GM21576 (cell line): ENCODE data around the gene ALOX5.
"Not testable (repeated sequence)": the region's sequence is repeated elsewhere in the genome, so short reads cannot be mapped to it uniquely, and the experiment has no call there.

Experiments used
- ATAC-seq: cut with Tn5 transposase; IDR thresholded peaks from one replicate; pipeline ENCODE4 v1.9.1; 2021; ENCODE audit warnings: mild to moderate bottlenecking, moderate library complexity; ENCODE audit not compliant: unreplicated experiment

Gene ALOX5

DNA sequence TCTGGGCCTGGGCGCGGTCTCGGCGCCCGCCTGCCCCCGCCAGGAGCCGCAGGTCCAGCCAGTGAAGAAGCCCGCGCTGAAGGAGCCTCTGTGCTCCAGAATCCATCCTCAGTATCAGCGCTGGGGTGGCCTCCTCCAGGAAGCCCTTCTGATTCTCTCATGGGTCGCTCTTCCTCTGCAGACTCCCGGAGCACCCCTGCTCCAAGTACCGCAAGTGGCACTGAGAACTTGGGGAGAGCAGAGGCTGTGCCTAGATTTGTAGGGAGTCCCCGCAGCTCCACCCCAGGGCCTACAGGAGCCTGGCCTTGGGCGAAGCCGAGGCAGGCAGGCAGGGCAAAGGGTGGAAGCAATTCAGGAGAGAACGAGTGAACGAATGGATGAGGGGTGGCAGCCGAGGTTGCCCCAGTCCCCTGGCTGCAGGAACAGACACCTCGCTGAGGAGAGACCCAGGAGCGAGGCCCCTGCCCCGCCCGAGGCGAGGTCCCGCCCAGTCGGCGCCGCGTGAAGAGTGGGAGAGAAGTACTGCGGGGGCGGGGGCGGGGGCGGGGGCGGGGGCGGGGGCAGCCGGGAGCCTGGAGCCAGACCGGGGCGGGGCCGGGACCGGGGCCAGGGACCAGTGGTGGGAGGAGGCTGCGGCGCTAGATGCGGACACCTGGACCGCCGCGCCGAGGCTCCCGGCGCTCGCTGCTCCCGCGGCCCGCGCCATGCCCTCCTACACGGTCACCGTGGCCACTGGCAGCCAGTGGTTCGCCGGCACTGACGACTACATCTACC, at the start of gene ALOX5:
Gene ALOX5 (plus strand): TSS at position 641 of the 774 bp plus-strand sequence. CDS start 64 bp downstream, at position 705.
- ATAC-seq: peak; percentile 51

DNA sequence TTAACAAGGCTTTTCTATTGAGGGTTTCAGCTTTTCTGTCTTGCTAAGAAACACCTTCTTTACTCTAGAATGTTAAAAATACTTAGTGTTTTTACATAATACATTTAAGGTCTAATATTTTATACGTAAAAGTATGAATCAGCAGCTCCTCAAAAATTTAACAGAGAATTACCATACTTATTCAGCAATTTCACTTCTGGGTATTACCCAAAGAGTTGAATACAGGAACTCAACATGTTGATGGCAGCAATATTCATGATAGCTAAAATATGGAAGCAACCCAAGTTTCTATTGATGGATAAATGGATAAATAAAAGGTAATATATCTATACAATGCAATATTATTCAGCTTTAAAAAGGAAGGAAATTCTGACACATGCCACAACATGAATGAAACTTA, 48.9 kb upstream of the ALOX5 start:
- ATAC-seq: no peak

DNA sequence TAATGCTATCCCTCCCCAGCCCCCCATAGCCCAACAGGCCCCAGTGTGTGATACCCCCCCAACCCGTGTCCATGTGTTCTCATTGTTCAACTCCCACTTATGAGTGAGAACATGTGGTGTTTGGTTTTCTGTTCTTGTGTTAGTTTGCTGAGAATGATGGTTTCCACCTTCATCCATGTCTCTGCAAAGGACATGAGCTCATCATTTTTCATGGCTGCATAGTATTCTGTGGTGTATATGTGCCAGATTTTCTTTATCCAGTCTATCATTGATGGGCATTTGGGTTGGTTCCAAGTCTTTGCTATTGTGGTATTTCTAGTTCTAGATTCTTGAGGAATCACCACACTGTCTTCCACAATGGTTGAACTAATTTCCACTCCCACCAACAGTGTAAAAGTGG, 47.2 kb upstream of the ALOX5 start:
- not testable (repeated sequence) for ATAC-seq

DNA sequence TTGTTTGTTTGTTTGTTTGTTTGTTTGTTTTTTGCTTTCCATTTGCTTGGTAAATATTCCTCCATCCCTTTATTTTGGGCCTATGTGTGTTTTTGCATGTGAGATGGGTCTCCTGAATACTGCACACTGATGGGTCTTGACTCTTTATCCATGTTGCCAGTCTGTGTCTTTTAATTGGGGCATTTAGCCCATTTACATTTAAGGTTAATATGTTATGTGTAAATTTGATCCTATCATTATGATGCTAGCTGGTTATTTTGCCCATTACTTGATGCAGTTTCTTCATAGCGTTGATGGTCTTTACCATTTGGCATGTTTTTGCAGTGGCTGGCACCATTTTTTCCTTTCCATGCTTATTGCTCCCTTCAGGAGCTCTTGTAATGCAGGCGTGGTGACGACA, 42.2 kb upstream of the ALOX5 start:
- not testable (repeated sequence) for ATAC-seq

DNA sequence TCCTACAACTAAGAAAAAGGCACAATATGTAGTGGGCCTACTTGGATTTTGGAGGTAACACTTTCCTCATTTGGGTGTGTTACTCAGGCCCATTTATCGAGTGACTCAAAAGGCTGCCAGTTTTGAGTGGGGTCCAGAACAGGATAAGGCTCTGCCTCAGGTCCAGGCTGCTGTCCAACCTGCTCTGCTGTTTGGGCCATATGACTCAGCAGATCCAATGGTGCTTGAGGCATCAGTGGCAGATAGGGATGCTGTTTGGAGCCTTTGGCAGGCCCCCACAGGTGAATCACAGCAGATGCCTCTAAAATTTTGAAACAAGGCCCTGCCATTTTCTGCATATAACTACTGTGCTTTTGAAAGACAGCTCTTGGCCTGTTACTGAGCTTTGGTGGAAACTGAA, 34.1 kb upstream of the ALOX5 start:
- ATAC-seq: no peak

DNA sequence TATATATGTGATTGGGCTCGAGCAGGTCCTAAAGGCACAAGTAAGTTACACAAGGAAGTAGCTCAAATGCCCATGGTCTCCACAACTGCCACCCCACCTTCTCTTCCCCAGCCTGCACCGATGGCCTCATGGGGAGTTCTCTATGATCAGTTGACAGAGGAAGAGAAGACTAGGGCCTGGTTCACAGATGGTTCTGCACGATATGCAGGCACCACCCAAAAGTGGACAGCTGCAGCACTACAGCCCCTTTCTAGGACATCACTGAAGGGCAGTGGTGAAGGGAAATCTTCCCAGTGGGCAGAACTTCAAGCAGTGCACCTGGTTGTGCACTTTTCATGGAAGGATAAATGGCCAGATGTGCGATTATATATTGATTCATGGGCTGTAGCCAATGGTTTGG, 33.6 kb upstream of the ALOX5 start:
- ATAC-seq: not testable (repeated sequence)

DNA sequence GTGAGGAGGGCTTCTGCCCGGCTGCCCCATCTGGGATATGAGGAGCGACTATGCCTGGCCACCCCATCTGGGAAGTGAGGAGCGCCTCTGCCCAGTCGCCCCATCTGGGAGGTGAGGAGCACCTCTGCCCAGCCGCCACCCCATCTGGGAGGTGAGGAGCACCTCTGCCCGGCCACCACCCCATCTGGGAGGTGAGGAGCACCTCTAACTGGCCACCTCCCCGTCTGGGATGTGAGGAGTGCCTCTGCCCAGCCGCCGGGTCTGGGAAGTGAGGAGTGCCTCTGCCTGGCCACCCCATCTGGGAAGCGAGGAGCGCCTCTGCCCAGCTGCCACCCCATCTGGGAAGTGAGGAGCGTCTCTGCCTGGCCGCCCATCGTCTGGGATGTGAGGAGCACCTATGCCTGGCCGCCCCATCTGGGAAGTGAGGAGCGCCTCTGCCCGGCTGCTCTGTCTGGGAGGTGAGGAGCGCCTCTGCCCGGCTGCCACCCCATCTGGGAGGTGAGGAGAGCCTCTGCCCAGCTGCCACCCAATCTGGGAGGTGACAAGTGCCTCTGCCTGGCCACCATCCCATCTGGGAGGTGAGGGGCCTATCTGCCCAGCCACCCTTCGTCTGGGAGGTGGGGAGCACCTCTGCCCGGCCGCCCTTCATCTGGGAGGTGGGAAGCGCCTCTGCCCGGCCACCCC, 27.2 kb upstream of the ALOX5 start:
- not testable (repeated sequence) for ATAC-seq

DNA sequence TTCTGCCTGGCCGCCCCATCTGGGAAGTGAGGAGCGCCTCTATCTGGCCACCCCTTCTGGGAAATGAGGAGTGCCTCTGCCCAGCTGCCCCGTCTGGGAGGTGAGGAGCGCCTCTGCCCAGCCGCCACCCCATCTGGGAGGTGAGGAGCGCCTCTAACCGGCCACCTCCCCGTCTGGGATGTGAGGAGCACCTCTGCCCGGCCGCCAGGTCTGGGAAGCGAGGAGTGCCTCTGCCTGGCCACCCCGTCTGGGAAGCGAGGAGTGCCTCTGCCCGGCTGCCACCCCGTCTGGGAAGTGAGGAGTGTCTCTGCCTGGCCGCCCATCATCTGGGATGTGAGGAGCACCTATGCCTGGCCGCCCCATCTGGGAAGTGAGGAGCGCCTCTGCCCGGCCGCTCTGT, 26.6 kb upstream of the ALOX5 start:
- ATAC-seq: not testable (repeated sequence)

DNA sequence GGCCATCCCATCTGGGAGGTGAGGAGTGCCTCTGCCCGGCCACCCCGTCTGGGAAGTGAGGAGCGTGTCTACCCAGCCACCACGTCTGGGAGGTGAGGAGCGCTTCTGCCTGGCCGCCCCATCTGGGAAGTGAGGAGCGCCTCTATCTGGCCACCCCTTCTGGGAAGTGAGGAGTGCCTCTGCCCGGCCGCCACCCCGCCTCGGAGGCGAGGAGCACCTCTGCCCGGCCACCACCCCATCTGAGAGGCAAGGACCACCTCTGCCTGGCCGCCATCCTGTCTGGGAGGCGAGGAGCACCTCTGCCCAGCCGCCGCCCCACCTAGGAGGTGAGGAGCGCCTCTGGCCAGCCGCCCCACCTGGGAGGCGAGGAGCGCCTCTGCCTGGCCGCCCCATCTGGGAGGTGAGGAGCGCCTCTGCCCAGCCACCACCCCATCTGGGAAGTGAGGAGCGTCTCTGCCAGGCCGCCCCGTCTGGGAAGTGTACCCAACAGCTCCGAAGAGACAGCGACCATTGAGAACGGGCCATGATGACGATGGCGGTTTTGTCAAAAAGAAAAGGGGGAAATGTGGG, 25.7 kb upstream of the ALOX5 start:
- not testable (repeated sequence) for ATAC-seq

DNA sequence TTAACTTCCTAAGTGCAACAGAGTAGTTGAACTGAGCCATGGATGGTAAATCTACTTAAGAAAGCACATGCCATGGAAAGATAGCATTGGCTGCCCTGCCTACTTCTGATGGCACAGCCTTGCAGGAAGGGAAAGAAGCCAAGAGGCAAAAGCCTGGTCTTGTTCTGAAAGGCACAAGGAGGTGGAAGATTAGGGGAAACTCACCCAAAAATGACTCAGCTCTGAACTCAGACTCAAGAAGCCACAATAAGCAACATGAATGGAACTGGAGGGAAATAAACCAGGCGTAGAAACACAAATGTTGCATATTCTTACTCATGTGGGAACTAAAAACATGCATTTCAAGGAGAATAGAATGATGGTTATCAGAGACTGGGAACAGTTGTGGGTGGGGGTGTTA, 20.8 kb upstream of the ALOX5 start:
- peak; percentile 47 for ATAC-seq

DNA sequence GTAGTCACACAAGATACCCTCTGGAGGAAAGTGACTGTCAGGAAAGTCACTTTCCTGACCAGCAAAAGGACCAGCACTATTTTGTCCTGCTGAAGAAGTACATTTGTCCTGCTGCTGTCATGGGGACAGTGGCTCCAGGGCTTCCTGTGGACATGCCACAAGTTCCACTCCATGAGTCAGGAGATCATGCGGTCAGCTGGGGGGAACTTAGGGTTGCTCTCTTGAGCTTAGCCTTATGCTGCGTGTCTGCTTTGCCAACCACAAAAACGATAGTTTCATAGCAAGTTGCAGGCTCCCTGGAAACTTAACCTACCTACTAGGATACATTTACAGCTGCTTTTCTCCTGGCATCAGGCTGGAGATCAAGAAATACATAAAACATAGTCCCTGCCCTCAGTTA, 19.8 kb upstream of the ALOX5 start:
- ATAC-seq: no peak

DNA sequence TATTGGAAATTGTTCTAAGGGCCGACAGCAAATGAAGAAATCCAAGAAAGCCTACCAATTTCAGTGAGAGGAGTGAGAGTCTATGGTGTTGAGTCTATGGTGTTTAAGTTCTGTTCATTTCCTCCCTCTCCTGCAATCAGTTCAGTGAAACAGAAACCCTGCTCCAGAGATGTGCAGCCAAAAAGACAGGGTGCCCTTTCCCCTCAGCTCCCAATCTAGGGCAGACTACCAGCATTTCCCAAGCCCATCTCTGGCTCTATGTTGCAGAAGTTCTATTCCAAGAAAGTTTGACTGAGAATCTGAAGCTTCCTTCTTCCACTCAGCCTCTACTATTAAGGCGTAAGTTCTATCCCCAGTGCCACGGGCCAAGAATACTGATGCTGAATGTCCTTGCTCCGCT, 18.5 kb upstream of the ALOX5 start:
- ATAC-seq: no peak

DNA sequence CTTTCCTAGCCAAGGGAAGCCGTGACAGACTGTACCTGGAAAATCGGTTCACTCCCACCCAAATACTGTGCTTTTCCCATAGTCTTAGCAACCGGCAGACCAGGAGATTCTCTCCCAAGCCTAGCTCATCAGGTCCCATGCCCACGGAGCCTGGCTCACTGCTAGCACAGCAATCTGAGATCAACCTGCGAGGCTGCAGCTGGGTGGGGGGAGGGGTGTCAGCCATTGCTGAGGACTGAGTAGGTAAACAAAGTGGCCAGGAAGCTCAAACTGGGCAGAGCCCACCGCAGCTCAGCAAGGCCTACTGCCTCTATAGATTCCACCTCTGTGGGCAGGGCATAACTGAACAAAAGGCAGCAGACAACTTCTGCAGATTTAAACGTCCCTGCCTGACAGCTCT, 15.1 kb upstream of the ALOX5 start:
- ATAC-seq: not testable (repeated sequence)

DNA sequence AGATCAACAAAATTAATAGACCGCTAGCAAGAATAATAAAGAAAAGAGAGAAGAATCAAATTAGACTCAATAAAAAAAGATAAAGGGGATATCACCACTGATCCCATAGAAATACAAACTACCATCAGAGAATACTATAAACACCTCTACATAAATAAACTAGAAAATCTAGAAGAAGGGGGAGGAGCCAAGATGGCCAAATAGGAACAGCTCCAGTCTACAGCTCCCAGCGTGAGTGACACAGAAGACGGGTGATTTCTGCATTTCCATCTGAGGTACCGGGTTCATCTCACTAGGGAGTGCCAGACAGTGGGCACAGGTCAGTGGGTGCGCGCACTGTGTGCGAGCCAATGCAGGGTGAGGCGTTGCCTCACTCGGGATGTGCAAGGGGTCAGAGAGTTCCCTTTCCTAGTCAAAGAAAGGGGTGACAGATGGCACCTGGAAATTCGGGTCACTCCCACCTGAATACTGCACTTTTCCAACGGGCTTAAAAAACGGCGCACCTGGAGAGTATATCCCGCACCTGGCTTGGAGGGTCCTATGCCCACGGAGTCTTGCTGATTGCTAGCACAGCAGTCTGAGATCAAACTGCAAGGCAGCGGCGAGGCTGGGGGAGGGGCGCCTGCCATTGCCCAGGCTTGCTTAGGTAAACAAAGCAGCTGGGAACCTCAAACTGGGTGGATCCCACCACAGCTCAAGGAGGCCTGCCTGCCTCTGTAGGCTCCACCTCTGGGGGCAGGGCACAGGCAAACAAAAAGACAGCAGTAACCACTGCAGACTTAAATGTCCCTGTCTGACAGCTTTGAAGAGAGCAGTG, 11.8 kb upstream of the ALOX5 start:
- ATAC-seq: not testable (repeated sequence)

DNA sequence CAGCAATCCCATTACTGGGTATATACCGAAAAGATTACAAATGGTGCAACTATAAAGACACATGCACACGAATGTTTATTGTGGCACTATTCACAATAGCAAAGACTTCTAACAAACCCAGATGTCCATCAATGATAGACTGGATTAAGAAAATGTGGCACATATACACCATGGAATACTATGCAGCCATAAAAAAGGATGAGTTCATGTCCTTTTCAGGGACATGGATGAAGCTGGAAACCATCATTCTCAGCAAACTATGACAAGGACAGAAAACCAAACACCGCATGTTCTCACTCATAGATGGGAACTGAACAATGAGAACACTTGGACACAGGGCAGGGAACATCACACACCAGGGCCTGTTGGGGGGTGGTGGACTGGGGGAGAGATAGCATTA, 6.4 kb upstream of the ALOX5 start:
- not testable (repeated sequence) for ATAC-seq

DNA sequence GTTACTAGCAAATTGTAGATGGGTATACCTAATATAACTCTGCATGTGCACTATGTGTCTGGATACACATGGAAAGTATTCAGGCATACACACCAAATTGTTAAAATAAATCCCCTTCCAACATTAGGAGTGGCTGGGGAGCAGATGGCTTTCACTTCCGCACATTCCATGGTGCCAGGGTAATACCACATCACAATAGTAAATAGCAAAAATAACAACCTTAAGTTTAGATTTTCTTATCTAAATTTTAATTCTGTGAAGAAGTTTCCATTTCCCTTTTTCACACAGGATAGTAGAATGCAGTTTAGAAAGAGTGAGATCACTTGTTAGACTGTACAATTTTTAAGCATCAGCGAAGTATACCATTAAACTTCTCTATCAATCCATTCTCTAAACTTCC, 5.8 kb upstream of the ALOX5 start:
- ATAC-seq: no peak

DNA sequence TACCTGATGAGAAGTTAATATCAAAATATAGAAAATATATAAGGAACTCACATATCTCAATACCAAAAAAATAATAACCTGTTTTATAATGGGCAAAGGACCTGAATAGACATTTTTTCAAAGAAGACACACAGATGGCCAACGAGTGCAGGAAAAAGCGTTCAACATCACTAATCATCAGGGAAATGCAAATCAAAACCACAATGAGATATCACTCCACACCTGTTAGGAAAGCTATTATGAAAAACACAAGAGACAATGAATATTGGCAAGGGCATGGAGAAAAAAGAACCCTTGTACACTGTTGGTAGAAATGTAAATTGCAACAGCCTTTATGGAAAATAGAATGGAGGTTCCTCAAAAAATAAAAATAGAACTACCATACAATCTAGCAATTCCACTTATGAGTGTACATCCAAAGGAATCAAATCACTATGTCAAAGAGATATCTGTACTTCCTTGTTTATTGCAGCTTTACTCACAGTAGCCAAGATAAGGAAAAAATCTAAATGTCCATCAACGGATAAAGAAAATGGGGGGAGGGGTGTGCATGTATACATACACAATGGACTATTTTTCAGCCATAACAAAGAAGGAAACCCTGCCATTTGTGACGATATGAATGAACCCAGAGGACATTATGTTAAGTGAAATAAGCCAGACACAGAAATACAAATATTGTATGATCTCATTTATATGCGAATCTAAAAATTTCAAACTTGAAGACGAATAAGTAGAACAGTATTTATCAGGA, 3.6 kb upstream of the ALOX5 start:
- ATAC-seq: no peak

DNA sequence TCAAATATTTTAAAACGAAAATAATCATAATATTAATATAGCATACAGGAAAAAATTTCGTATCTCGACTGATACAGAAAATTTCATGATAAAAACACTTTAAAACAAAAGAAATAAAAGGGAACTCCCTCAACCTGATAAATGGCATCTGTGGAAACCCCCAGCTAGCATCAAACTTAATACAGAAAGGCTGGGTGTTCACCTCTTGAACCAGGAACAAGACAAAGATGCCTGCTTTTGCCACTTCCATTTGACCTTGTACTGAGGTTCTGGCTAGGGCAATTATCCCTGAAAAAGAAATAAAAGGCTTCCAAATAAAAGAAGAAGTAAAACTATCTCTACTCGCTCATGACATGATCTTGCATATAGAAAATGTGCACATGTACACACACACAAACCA, 2.5 kb upstream of the ALOX5 start:
- ATAC-seq: no peak

DNA sequence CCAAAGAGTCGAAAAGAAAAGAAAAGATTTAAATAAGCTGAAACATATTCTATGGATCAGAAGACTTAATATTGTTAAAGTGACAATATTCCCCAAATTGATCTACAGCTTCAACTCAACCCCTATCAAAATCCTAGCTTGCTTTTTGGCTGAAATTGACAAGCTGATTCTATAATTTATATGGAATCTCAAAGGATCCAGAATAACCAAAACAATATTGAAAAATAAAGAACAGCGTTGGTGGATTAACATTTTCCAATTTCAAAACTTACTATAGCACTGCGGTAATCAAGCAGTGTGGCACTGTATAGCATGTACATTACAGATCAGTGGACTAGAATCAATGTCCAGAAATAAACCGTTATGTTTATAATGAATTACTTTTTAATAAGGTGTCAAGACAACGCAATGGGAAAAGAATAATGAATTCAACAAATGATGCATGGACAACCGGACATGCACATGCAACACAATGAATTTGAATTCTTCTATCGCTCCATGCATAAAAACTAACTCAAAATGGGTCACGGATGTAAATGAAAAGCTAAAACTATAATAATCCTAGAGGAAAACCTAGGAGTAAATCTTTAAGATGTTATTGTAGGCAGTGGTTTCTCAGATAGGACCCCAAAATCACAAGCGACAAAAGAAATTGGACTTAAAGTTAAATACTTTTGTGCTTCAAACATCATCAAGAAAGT, 1.6 kb upstream of the ALOX5 start:
- ATAC-seq: no peak

DNA sequence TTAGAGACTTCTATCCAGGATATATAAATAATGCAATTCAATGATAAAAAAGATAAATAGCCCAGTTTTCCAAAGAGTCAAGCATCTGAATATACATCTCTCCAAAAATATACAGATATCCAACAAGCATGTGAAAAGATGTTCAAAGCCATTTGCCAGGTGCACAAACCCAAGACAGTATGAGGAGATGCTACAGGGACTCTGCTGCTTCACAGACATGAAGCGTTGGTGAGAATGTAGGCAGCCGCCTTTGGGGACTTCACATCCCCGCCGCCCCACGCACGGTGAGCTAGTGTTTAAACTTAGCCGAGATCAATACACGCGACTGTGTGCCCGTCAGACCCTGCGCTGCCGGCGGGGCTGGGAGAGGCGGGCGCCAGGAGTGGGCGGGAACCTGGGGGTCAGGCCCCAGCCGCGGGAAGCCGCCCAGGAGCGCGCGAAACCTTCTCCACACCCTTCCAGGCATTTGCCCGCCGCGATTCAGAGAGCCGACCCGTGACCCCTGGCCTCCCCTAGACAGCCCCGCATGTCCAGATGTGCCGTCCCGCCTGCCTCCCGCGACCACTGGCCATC, 927 bp upstream of the ALOX5 start:
- ATAC-seq: peak; percentile 37
